H9 (cell line): ENCODE data around the gene ATP8A2. TPM values are rescaled to one million over a fixed set of nuclear protein-coding genes. Genes with fewer than 3 reads are reported as not detected.

Source experiments
- DNase-seq: peaks from one replicate; pipeline ENCODE4 v3.0.0-alpha.2; 2017
- H2AFZ ChIP-seq: one replicate; pipeline ENCODE4 v1.6.1; 2013; ENCODE audit warnings: mild to moderate bottlenecking, low read length, control low read depth, moderate library complexity
- H2AK5ac ChIP-seq: 2 replicates; pipeline ENCODE4 v1.6.1; 2013; ENCODE audit warnings: low read length, control low read depth, mixed read lengths; ENCODE audit not compliant: insufficient read length
- H2BK120ac ChIP-seq: one replicate; pipeline ENCODE4 v1.6.1; 2013; ENCODE audit warnings: low read depth, mild to moderate bottlenecking, low read length, control low read depth, inconsistent platforms; ENCODE audit not compliant: poor library complexity, severe bottlenecking
- H2BK12ac ChIP-seq: 2 replicates; pipeline ENCODE4 v1.6.1; 2013; ENCODE audit warnings: low read length, control low read depth, mixed read lengths, low read depth; ENCODE audit not compliant: insufficient read length
- H2BK15ac ChIP-seq: 2 replicates; pipeline ENCODE4 v1.6.1; 2013; ENCODE audit warnings: low read depth, low read length, control low read depth
- H2BK20ac ChIP-seq: one replicate; pipeline ENCODE4 v1.6.1; 2013; ENCODE audit warnings: low read depth, mild to moderate bottlenecking, low read length, control low read depth, inconsistent platforms; ENCODE audit not compliant: poor library complexity, severe bottlenecking
- H2BK5ac ChIP-seq: 2 replicates; pipeline ENCODE4 v1.6.1; 2013; ENCODE audit warnings: low read length, control low read depth, mixed read lengths; ENCODE audit not compliant: insufficient read length
- H3K14ac ChIP-seq: 2 replicates; pipeline ENCODE4 v1.6.1; 2013; ENCODE audit warnings: low read length, control low read depth; ENCODE audit not compliant: insufficient read depth
- H3K18ac ChIP-seq: 2 replicates; pipeline ENCODE4 v1.6.1; 2013; ENCODE audit warnings: low read depth, mild to moderate bottlenecking, mixed read lengths, low read length, control low read depth; ENCODE audit not compliant: insufficient read length
- H3K23ac ChIP-seq: 2 replicates; pipeline ENCODE4 v1.6.1; 2013; ENCODE audit warnings: low read length, control low read depth, mixed read lengths, low read depth; ENCODE audit not compliant: insufficient read length
- H3K23me2 ChIP-seq: 2 replicates; pipeline ENCODE4 v1.6.1; 2013; ENCODE audit warnings: low read depth, mild to moderate bottlenecking, mixed read lengths, low read length, control low read depth; ENCODE audit not compliant: insufficient read length, poor library complexity, severe bottlenecking
- H3K27ac ChIP-seq: 2 replicates; pipeline ENCODE4 v1.5.1; 2013; ENCODE audit warnings: low read length, control low read depth, mixed read lengths, low read depth; ENCODE audit not compliant: insufficient read length
- H3K27me3 ChIP-seq: 2 replicates; pipeline ENCODE4 v1.6.1; 2013; ENCODE audit warnings: low read length, control low read depth, inconsistent platforms; ENCODE audit not compliant: insufficient read depth
- H3K4ac ChIP-seq: 2 replicates; pipeline ENCODE4 v1.6.1; 2013; ENCODE audit warnings: low read depth, mild to moderate bottlenecking, control low read depth, inconsistent platforms, low read length, moderate library complexity
- H3K4me1 ChIP-seq: 2 replicates; pipeline ENCODE4 v1.6.1; 2013; ENCODE audit warnings: low read length, control low read depth, inconsistent platforms; ENCODE audit not compliant: insufficient read depth
- H3K4me2 ChIP-seq: 2 replicates; pipeline ENCODE4 v1.6.1; 2013; ENCODE audit warnings: low read length, control low read depth, mixed read lengths; ENCODE audit not compliant: insufficient read length, insufficient read depth
- H3K56ac ChIP-seq: 2 replicates; pipeline ENCODE4 v1.6.1; 2013; ENCODE audit warnings: low read depth, mild to moderate bottlenecking, mixed read lengths, low read length, control low read depth; ENCODE audit not compliant: insufficient read length
- H3K79me1 ChIP-seq: 2 replicates; pipeline ENCODE4 v1.6.1; 2013; ENCODE audit warnings: low read depth, mild to moderate bottlenecking, moderate library complexity, low read length, control low read depth, inconsistent platforms; ENCODE audit not compliant: insufficient read depth, poor library complexity, severe bottlenecking
- H3K79me2 ChIP-seq: 2 replicates; pipeline ENCODE4 v1.6.1; 2013; ENCODE audit warnings: low read length, control low read depth, inconsistent platforms; ENCODE audit not compliant: insufficient read depth
- H3K9ac ChIP-seq: 2 replicates; pipeline ENCODE4 v1.6.1; 2013; ENCODE audit warnings: low read length, control low read depth, mixed read lengths; ENCODE audit not compliant: insufficient read length; ENCODE audit errors: extremely low read depth
- H3K9me3 ChIP-seq: one replicate; pipeline ENCODE4 v1.6.1; 2013; ENCODE audit warnings: low read depth, low read length, inconsistent platforms; ENCODE audit not compliant: control insufficient read depth
- H3T11ph ChIP-seq: one replicate; pipeline ENCODE4 v1.6.1; 2013; ENCODE audit warnings: mild to moderate bottlenecking, low read length, control low read depth, inconsistent platforms
- H4K20me1 ChIP-seq: one replicate; pipeline ENCODE4 v1.6.1; 2013; ENCODE audit not compliant: control insufficient read depth, insufficient read length, insufficient read depth
- H4K5ac ChIP-seq: 2 replicates; pipeline ENCODE4 v1.6.1; 2013; ENCODE audit warnings: low read depth, mild to moderate bottlenecking, mixed read lengths, low read length, control low read depth; ENCODE audit not compliant: insufficient read length
- H4K8ac ChIP-seq: replicated peaks from 2 replicates; pipeline ENCODE4 v1.6.1; 2013; ENCODE audit warnings: low read length, control low read depth, mixed read lengths, low read depth; ENCODE audit not compliant: insufficient read length
- H4K91ac ChIP-seq: 2 replicates; pipeline ENCODE4 v1.6.1; 2013; ENCODE audit warnings: low read depth, mild to moderate bottlenecking, moderate library complexity, mixed read lengths, low read length, control low read depth; ENCODE audit not compliant: insufficient read length
- H3K27ac Mint-ChIP-seq, 3 experiments: 2 replicates in 2 of 3; 3 replicates in 1 of 3; pipeline ENCODE4 v1.8.0; 2020 to 2021; ENCODE audit warnings: mixed read lengths in 3 of 3, mild to moderate bottlenecking in 1 of 3, moderate library complexity in 1 of 3
- H3K27me3 Mint-ChIP-seq: 2 replicates; pipeline ENCODE4 v1.8.0; 2021; ENCODE audit warnings: low read depth, mild to moderate bottlenecking, moderate library complexity, mixed read lengths
- H3K36me3 Mint-ChIP-seq, 3 experiments: 2 replicates in 2 of 3; 3 replicates in 1 of 3; pipeline ENCODE4 v1.8.0; 2020 to 2021; ENCODE audit warnings: low read depth in 3 of 3, mixed read lengths in 3 of 3; ENCODE audit not compliant: insufficient read depth in 1 of 3
- H3K4me1 Mint-ChIP-seq, 2 experiments: 2 replicates each; pipeline ENCODE4 v1.8.0; 2020; ENCODE audit warnings: mixed read lengths in 2 of 2
- H3K4me3 Mint-ChIP-seq, 2 experiments: 2 replicates in 1 of 2; 3 replicates in 1 of 2; pipeline ENCODE4 v1.8.0; 2020 to 2021; ENCODE audit warnings: mild to moderate bottlenecking in 2 of 2, mixed read lengths in 2 of 2, moderate library complexity in 1 of 2
- H3K9me3 Mint-ChIP-seq, 2 experiments: 2 replicates in 1 of 2; 3 replicates in 1 of 2; pipeline ENCODE4 v1.8.0; 2020; ENCODE audit warnings: mild to moderate bottlenecking in 2 of 2, mixed read lengths in 2 of 2, moderate library complexity in 1 of 2
- CTCF ChIP-seq: fragments of 200-600 bp; sonication (generic); conservative IDR thresholded peaks from 3 replicates; pipeline ENCODE4 v1.8.0; 2021; ENCODE audit warnings: antibody characterized with exemption, mild to moderate bottlenecking
- WGBS: extraction: QIAGEN DNeasy Blood & Tissue Kit; methylation state at CpG from one replicate; pipeline ENCODE4 v1.1.7; 2013; ENCODE audit warnings: missing lambda C conversion rate, low lambda C conversion rate, mixed read lengths; ENCODE audit not compliant: insufficient read length; ENCODE audit errors: extremely low coverage; 5-methylcytosine and 5-hydroxymethylcytosine counted together
- total RNA-seq: library from RNA; stranded (reverse); gene quantifications from 2 replicates; pipeline ENCODE4 v1.2.1, GENCODE V29; 2021

The ATP8A2 gene
- total RNA-seq, 1 experiment from 2014 or later = 18.2 TPM

DNA sequence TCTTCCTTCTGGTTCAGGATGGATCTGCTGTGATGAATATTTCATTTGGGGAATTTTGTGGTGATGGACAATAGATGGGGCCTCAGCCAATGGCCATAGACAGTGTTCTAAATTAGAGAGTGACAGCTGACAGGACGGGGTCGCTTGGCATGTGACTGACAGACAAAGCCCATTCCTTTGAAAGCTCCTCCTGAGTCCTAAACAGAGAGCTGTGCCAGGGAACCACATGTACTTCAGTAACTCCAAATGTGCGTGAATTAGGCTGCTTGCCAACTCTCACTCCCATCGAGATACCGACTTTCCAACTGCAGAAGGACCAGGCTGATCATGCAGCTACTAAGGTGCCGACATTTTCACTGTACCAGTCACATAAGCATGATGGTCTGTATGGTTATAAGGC lies 492.3 kb downstream of the ATP8A2 start:
- no peaks in the 10 kb centered on the region for H3K23me2 ChIP-seq
- H3K79me2 ChIP-seq = no peaks in the 10 kb centered on the region
- Mint-ChIP-seq H3K4me1 (peaks cover 11 to 13% of the 10 kb centered on the region in 2 experiments), H3K27ac (no peak overlapping the region), H3K36me3 (peaks cover 0 to 2% (median 0%) of the 10 kb centered on the region in 3 experiments; a peak in 2 of 7 replicates), H3K4me3 (no peak overlapping the region), H3K9me3 (no peaks in the 10 kb centered on the region), H3K27me3 (no peaks in the 10 kb centered on the region)
- no peak overlapping the region for H3K4ac ChIP-seq
- H3K27ac ChIP-seq = no peak overlapping the region
- TF ChIP-seq CTCF = no peak
- H3K14ac ChIP-seq = no peak overlapping the region
- no CpG with 5 or more reads among the region's 6 CpGs for WGBS
- H4K20me1 ChIP-seq = no peaks in the 10 kb centered on the region
- no peak overlapping the region for H3T11ph ChIP-seq
- no peak overlapping the region for H3K23ac ChIP-seq
- H2BK12ac ChIP-seq = no peak overlapping the region
- H2BK120ac ChIP-seq = no peak overlapping the region
- H2BK15ac ChIP-seq = no peak overlapping the region
- no peak overlapping the region for H2AK5ac ChIP-seq
- H2BK20ac ChIP-seq = no peak overlapping the region
- H2AFZ ChIP-seq = no peak overlapping the region
- no peak overlapping the region for H4K5ac ChIP-seq
- H3K4me2 ChIP-seq = no peak overlapping the region
- H3K18ac ChIP-seq = no peak overlapping the region
- H3K9me3 ChIP-seq = no peaks in the 10 kb centered on the region
- H3K9ac ChIP-seq = no peak overlapping the region
- H4K91ac ChIP-seq = no peak overlapping the region
- no peaks in the 10 kb centered on the region for H3K79me1 ChIP-seq
- no peak overlapping the region for H4K8ac ChIP-seq
- H2BK5ac ChIP-seq = no peak overlapping the region
- no peak overlapping the region for H3K56ac ChIP-seq
- H3K4me1 ChIP-seq = no peaks in the 10 kb centered on the region; the same call in 1 of the 2 replicates
- no peaks in the 10 kb centered on the region for H3K27me3 ChIP-seq
- no peak for DNase-seq
